ENCODE data around the gene SCAND1. TPM values are rescaled to one million over a fixed set of nuclear protein-coding genes. Genes with fewer than 3 reads are reported as not detected.

Gene SCAND1
- total and polyA plus RNA-seq, 5 donors from 2014 or later = 83.3 to 258 (median 216) TPM

DNA sequence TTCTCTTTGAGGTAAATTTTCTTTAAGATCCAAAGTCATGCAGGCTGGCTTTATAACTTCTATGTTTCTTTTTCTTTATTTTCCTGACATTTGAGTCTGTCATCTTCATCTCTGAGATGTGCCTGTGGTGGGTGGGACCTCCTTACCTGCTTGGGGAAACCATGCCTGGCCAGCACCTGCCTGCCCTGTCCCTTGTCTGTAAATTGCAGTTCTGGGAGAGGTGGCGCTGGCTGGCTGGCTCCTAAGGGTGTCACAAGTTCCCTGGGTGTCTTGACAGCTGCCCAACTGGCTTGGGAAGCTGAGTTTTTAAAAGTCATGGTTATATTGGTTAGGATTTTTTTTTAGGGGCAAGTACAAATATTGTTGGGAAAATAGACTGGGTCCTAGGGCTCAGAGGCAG lies 36.3 kb downstream of the SCAND1 start:
- no peak overlapping the region for H3K27ac Mint-ChIP-seq
- no peak overlapping the region for H3K4me3 ChIP-seq (ENCODE audit: low read depth, low read length)
- peaks cover 75% of the 10 kb centered on the region for H3K36me3 ChIP-seq (ENCODE audit: control insufficient read depth, insufficient read depth, low read length)
- H3K36me3 Mint-ChIP-seq = peaks cover 47% of the 10 kb centered on the region
- no peaks in the 10 kb centered on the region for H3K4me1 ChIP-seq (ENCODE audit: control insufficient read depth, insufficient read depth, low read length, poor library complexity, severe bottlenecking)
- H3K4me1 Mint-ChIP-seq = peaks cover 0 to 3% (median under 1%) of the 10 kb centered on the region in 4 donors
- H3K9me3 ChIP-seq (ENCODE audit: control insufficient read depth in 2 of 2, low read length in 2 of 2) = no peaks in the 10 kb centered on the region
- H3K27me3 Mint-ChIP-seq = no peaks in the 10 kb centered on the region
- no peak overlapping the region for H3K4me3 Mint-ChIP-seq
- ATAC-seq (ENCODE audit: low read depth in 2 of 2) (no peak), DNase-seq (no peak)
- no peaks in the 10 kb centered on the region for H3K9me3 Mint-ChIP-seq
- no peaks in the 10 kb centered on the region for H3K27me3 ChIP-seq (ENCODE audit: control insufficient read depth, insufficient read depth, low read length)
- H3K27ac ChIP-seq (ENCODE audit: insufficient read depth, low read length, poor library complexity, severe bottlenecking) = no peak overlapping the region

DNA sequence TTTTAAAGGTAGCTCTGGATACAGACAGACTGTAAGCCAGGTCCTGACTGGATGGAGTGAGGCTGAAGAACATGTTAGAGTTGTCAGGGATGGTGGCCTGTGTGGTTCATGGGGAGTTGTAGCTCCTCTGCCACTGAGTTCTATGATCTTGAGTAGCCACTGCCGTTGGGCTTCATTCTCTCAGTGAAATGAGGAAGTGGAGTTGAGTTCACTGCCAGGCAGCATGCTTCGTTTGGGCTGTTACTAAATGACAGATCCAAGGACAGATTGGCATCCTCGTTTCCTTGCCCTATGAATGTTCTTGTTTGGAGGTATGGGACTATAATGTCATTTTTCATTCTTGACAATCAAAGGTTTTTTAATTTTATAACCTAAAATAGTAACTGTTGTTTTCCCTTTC lies 37.2 kb downstream of the SCAND1 start:
- Mint-ChIP-seq H3K4me1 (peaks cover 0 to 3% (median under 1%) of the 10 kb centered on the region in 4 donors), H3K36me3 (peaks cover 54% of the 10 kb centered on the region), H3K27ac (peak overlapping the region in 1 of 3 donors; percentile 62), H3K4me3 (no peak overlapping the region), H3K9me3 (no peaks in the 10 kb centered on the region), H3K27me3 (no peaks in the 10 kb centered on the region)
- DNase-seq (no peak), ATAC-seq (ENCODE audit: low read depth in 2 of 2) (no peak)
- Histone ChIP-seq H3K27me3 (ENCODE audit: control insufficient read depth, insufficient read depth, low read length) (no peaks in the 10 kb centered on the region), H3K36me3 (ENCODE audit: control insufficient read depth, insufficient read depth, low read length) (peaks cover 73% of the 10 kb centered on the region), H3K27ac (ENCODE audit: insufficient read depth, low read length, poor library complexity, severe bottlenecking) (no peak overlapping the region), H3K9me3 (ENCODE audit: control insufficient read depth in 2 of 2, low read length in 2 of 2) (no peaks in the 10 kb centered on the region), H3K4me3 (ENCODE audit: low read depth, low read length) (no peak overlapping the region), H3K4me1 (ENCODE audit: control insufficient read depth, insufficient read depth, low read length, poor library complexity, severe bottlenecking) (no peaks in the 10 kb centered on the region)

DNA sequence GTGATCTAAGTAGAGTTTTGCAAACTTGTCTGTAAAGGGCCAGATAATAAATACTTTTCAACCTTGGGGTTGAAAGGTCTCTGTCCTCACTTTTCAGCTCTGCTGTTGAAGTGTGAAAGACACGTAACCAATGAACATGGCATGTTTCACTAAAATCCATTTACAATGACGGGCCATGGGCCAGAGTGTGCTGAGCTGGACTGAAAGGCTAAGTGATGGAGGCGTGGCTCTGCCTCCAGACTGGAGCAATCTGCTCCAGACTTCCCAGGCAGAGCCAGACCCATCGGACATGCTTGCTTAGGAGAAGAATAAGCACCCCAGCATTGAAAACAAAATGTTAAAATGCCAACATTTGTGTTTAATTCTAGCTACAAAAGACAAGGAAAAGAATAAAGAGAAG lies 41.4 kb downstream of the SCAND1 start:
- DNase-seq = no peak

DNA sequence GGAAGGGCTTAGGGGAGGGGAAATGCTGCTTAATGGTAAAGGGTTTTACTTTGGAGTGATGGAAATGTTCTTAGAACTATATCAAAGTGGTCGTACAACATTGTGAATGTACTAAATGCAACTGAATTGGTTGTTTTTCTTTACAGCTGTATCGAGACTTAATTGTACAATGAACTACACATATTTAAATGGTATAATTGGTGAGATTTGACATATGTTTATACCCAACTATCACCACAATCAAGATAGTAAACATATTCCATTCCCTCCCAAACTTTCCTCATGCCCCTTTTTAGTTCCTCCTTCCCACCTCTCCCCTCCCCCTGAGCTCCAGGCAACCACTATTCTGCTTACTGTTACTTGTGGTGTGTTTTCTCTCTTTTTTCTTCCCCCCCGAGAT lies 44.0 kb downstream of the SCAND1 start:
- Mint-ChIP-seq H3K4me1 (peaks cover 16 to 22% (median 19%) of the 10 kb centered on the region in 4 donors), H3K27ac (no peak overlapping the region), H3K36me3 (peaks cover 39% of the 10 kb centered on the region), H3K4me3 (no peak overlapping the region), H3K9me3 (no peaks in the 10 kb centered on the region), H3K27me3 (no peaks in the 10 kb centered on the region)
- no peak overlapping the region for H3K4me3 ChIP-seq (ENCODE audit: low read depth, low read length)
- H3K9me3 ChIP-seq (ENCODE audit: control insufficient read depth in 2 of 2, low read length in 2 of 2) = no peaks in the 10 kb centered on the region
- no peaks in the 10 kb centered on the region for H3K4me1 ChIP-seq (ENCODE audit: control insufficient read depth, insufficient read depth, low read length, poor library complexity, severe bottlenecking)
- no peak overlapping the region for H3K27ac ChIP-seq (ENCODE audit: insufficient read depth, low read length, poor library complexity, severe bottlenecking)
- no peak for ATAC-seq (ENCODE audit: low read depth in 2 of 2)
- DNase-seq = no peak
- peaks cover 44% of the 10 kb centered on the region for H3K36me3 ChIP-seq (ENCODE audit: control insufficient read depth, insufficient read depth, low read length)
- H3K27me3 ChIP-seq (ENCODE audit: control insufficient read depth, insufficient read depth, low read length) = no peaks in the 10 kb centered on the region

More for the DNA sequence above, 41.4 kb downstream of the SCAND1 start:
- no peaks in the 10 kb centered on the region for H3K9me3 ChIP-seq (ENCODE audit: control insufficient read depth in 2 of 2, low read length in 2 of 2)
- Mint-ChIP-seq H3K9me3 (no peaks in the 10 kb centered on the region), H3K27ac (peak overlapping the region; percentile 55 to 91 (median 60)), H3K4me3 (no peak overlapping the region), H3K4me1 (peaks cover 12 to 14% (median 13%) of the 10 kb centered on the region in 4 donors), H3K36me3 (peaks cover 42% of the 10 kb centered on the region), H3K27me3 (no peaks in the 10 kb centered on the region)
- no peaks in the 10 kb centered on the region for H3K27me3 ChIP-seq (ENCODE audit: control insufficient read depth, insufficient read depth, low read length)
- ATAC-seq (ENCODE audit: low read depth in 2 of 2) = no peak
- no peak overlapping the region for H3K27ac ChIP-seq (ENCODE audit: insufficient read depth, low read length, poor library complexity, severe bottlenecking)
- H3K4me1 ChIP-seq (ENCODE audit: control insufficient read depth, insufficient read depth, low read length, poor library complexity, severe bottlenecking) = no peaks in the 10 kb centered on the region
- no peak overlapping the region for H3K4me3 ChIP-seq (ENCODE audit: low read depth, low read length)
- peaks cover 51% of the 10 kb centered on the region for H3K36me3 ChIP-seq (ENCODE audit: control insufficient read depth, insufficient read depth, low read length)

DNA sequence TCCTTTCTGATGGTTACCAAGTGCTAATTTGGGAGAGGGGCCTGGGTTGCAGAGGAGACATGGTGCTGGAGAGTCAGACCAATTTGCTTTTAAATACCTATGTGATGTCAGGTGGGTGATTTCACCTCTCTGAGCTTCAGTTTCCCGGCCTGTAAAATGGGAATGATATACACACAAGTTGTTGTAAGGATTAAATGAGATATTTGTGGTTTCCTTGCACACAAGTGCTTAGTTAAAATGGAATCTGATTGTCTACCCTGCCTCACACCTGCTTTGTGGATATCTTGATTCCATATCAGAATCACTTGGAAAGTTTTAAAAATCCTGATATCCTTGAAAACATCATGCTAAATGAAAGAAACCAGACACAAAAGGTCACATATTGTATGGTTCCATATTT lies 44.5 kb downstream of the SCAND1 start:
- no peak for DNase-seq
- Histone ChIP-seq H3K36me3 (ENCODE audit: control insufficient read depth, insufficient read depth, low read length) (peaks cover 43% of the 10 kb centered on the region), H3K27ac (ENCODE audit: insufficient read depth, low read length, poor library complexity, severe bottlenecking) (no peak overlapping the region), H3K27me3 (ENCODE audit: control insufficient read depth, insufficient read depth, low read length) (no peaks in the 10 kb centered on the region), H3K4me1 (ENCODE audit: control insufficient read depth, insufficient read depth, low read length, poor library complexity, severe bottlenecking) (no peaks in the 10 kb centered on the region), H3K4me3 (ENCODE audit: low read depth, low read length) (no peak overlapping the region), H3K9me3 (ENCODE audit: control insufficient read depth in 2 of 2, low read length in 2 of 2) (no peaks in the 10 kb centered on the region)
- no peaks in the 10 kb centered on the region for H3K27me3 Mint-ChIP-seq
- H3K9me3 Mint-ChIP-seq = no peaks in the 10 kb centered on the region
- peaks cover 43% of the 10 kb centered on the region for H3K36me3 Mint-ChIP-seq
- peak overlapping the region in 1 of 3 donors; percentile 44 for H3K27ac Mint-ChIP-seq
- no peak overlapping the region for H3K4me3 Mint-ChIP-seq
- no peak for ATAC-seq (ENCODE audit: low read depth in 2 of 2)
- peaks cover 16 to 24% (median 19%) of the 10 kb centered on the region in 4 donors for H3K4me1 Mint-ChIP-seq

DNA sequence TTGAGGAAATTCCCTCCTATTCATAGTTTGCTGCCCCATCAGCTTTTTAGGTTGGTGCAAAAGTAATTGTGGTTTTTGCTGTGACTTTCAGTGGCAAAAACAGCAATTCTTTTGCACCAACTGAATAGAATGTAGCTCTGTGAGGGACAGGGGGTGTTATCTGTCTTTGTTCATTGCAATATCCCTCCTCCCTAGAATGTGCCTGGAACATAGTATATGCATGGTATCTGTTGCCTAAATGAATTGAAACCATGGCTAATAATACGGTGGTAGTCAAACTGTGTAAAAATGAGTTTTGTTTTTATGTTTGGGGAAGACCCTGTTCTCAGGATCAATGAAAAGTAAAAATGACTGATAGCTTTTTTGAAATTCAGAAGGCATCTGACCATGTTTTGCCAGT lies 45.1 kb downstream of the SCAND1 start:
- Histone ChIP-seq H3K27ac (ENCODE audit: insufficient read depth, low read length, poor library complexity, severe bottlenecking) (no peak overlapping the region), H3K27me3 (ENCODE audit: control insufficient read depth, insufficient read depth, low read length) (no peaks in the 10 kb centered on the region), H3K4me1 (ENCODE audit: control insufficient read depth, insufficient read depth, low read length, poor library complexity, severe bottlenecking) (no peaks in the 10 kb centered on the region), H3K36me3 (ENCODE audit: control insufficient read depth, insufficient read depth, low read length) (peaks cover 40% of the 10 kb centered on the region), H3K4me3 (ENCODE audit: low read depth, low read length) (no peak overlapping the region), H3K9me3 (ENCODE audit: control insufficient read depth in 2 of 2, low read length in 2 of 2) (no peaks in the 10 kb centered on the region)
- ATAC-seq (ENCODE audit: low read depth in 2 of 2) (no peak), DNase-seq (no peak)
- Mint-ChIP-seq H3K27me3 (no peaks in the 10 kb centered on the region), H3K36me3 (peaks cover 41% of the 10 kb centered on the region), H3K4me3 (no peak overlapping the region), H3K4me1 (peaks cover 16 to 26% (median 19%) of the 10 kb centered on the region in 4 donors), H3K27ac (peak overlapping the region in 2 of 3 donors; percentile 44 to 50), H3K9me3 (no peaks in the 10 kb centered on the region)

DNA sequence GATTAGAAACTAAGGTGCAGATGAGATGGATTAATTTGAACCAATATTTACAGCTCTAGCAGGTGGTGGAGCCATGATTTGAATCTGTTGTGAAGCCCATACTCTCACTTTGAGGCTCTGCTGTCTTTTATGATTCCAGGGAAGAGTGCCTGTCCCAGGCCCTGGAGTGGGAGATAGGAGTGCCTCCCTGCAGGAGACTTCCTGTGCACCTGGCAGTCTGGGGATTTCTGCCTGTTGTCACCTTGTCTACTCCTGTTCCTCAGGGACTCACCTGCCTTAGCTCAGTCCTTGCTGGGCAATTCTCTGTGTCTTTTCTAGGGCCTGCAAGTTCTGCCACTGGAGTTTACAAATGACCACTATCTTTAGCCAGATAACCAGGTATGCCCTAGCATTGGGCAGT lies 46.3 kb downstream of the SCAND1 start:
- H3K4me3 Mint-ChIP-seq = no peak overlapping the region
- H3K27ac Mint-ChIP-seq = peak overlapping the region in 1 of 3 donors; percentile 50
- peaks cover 16 to 29% (median 21%) of the 10 kb centered on the region in 4 donors for H3K4me1 Mint-ChIP-seq
- DNase-seq = no peak
- H3K27me3 ChIP-seq (ENCODE audit: control insufficient read depth, insufficient read depth, low read length) = no peaks in the 10 kb centered on the region
- no peak overlapping the region for H3K27ac ChIP-seq (ENCODE audit: insufficient read depth, low read length, poor library complexity, severe bottlenecking)
- H3K36me3 ChIP-seq (ENCODE audit: control insufficient read depth, insufficient read depth, low read length) = peaks cover 34% of the 10 kb centered on the region
- no peaks in the 10 kb centered on the region for H3K4me1 ChIP-seq (ENCODE audit: control insufficient read depth, insufficient read depth, low read length, poor library complexity, severe bottlenecking)
- H3K4me3 ChIP-seq (ENCODE audit: low read depth, low read length) = no peak overlapping the region
- H3K9me3 ChIP-seq (ENCODE audit: control insufficient read depth in 2 of 2, low read length in 2 of 2) = no peaks in the 10 kb centered on the region
- no peaks in the 10 kb centered on the region for H3K9me3 Mint-ChIP-seq
- no peak for ATAC-seq (ENCODE audit: low read depth in 2 of 2)
- H3K36me3 Mint-ChIP-seq = peaks cover 33% of the 10 kb centered on the region
- H3K27me3 Mint-ChIP-seq = no peaks in the 10 kb centered on the region

DNA sequence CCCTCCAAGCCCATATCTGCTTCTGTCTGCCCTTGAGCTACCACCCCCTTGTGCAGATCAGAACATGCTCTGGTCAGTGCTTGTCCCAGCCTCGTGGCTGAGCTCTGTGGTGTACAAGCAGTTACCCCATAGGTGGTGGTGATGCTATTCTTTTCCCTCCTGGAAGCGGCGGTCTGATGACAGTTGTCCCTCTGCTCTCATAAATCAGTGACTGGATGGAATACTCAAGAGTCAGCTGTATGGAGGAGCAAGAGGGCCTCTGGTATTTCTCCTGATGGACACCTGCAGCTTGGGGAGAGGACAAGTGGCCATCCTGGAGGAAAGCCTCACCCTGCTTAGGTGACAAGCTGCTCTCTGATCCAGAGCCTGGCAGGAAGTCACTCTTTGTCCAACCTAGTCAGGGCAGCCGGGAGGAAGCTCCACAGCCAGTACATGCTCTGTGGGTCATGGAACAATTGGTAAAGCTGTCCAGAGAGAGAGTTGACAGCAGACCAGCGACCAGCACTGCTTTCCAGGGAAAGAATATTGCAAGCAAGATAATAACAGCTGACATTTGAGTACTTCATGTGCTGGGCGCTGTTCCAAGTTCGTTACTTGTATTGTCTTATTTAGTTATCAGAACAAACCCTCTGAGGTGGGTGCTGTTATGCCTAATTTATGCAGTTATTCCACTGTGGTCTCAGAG lies 47.1 kb downstream of the SCAND1 start:
- ATAC-seq (ENCODE audit: low read depth in 2 of 2) (no peak), DNase-seq (no peak)
- no peak overlapping the region for H3K27ac ChIP-seq (ENCODE audit: insufficient read depth, low read length, poor library complexity, severe bottlenecking)
- no peaks in the 10 kb centered on the region for H3K9me3 ChIP-seq (ENCODE audit: control insufficient read depth in 2 of 2, low read length in 2 of 2)
- H3K4me3 Mint-ChIP-seq = no peak overlapping the region
- H3K27me3 Mint-ChIP-seq = no peaks in the 10 kb centered on the region
- H3K4me1 ChIP-seq (ENCODE audit: control insufficient read depth, insufficient read depth, low read length, poor library complexity, severe bottlenecking) = no peaks in the 10 kb centered on the region
- H3K36me3 ChIP-seq (ENCODE audit: control insufficient read depth, insufficient read depth, low read length) = peaks cover 30% of the 10 kb centered on the region
- no peak overlapping the region for H3K4me3 ChIP-seq (ENCODE audit: low read depth, low read length)
- peak overlapping the region in 1 of 3 donors; percentile 83 for H3K27ac Mint-ChIP-seq
- H3K4me1 Mint-ChIP-seq = peaks cover 16 to 29% (median 21%) of the 10 kb centered on the region in 4 donors
- peaks cover 26% of the 10 kb centered on the region for H3K36me3 Mint-ChIP-seq
- H3K9me3 Mint-ChIP-seq = no peaks in the 10 kb centered on the region
- no peaks in the 10 kb centered on the region for H3K27me3 ChIP-seq (ENCODE audit: control insufficient read depth, insufficient read depth, low read length)

Measured in CD4-positive, CD25-positive, alpha-beta regulatory T cell (primary cell).